ENCODE data around the gene SDHD. TPM values are rescaled to one million over a fixed set of nuclear protein-coding genes. Genes with fewer than 3 reads are reported as not detected.

Gene SDHD
- total RNA-seq, 4 donors from 2014 or later = 102 to 120 (median 113) TPM

GRCh38 chr11:112127056-112127455, 40.4 kb downstream of the SDHD start:
- H3K4me3 ChIP-seq = no peak overlapping the region
- H3K27me3 ChIP-seq = no peaks in the 10 kb centered on the region
- WGBS, 2 donors (ENCODE audit: low coverage in 1 of 2) = 85 to 100% methylated on average over 2 of the region's 2 CpGs
- no peak overlapping the region for H3K27ac ChIP-seq
- peaks cover 0 to 12% (median 6%) of the 10 kb centered on the region in 3 donors for H3K4me1 ChIP-seq
- no peaks in the 10 kb centered on the region for H3K9me3 ChIP-seq
- H3K36me3 ChIP-seq = no peaks in the 10 kb centered on the region
- TF ChIP-seq POLR2A (IDR thresholded peaks at IDR 0.05) = no peak
- TF ChIP-seq CTCF (IDR thresholded peaks at IDR 0.05) = no peak
- TF ChIP-seq EP300 (IDR thresholded peaks at IDR 0.05) = no peak
- TF ChIP-seq POLR2AphosphoS5 (IDR thresholded peaks at IDR 0.05) = no peak
- no peak for ATAC-seq

- H3K4me1 ChIP-seq = peaks cover 0 to 12% (median 6%) of the 10 kb centered on the region in 3 donors
- H3K36me3 ChIP-seq = no peaks in the 10 kb centered on the region
- H3K4me3 ChIP-seq = no peak overlapping the region
- no peak for TF ChIP-seq CTCF (IDR thresholded peaks at IDR 0.05)
- no peak for TF ChIP-seq EP300 (IDR thresholded peaks at IDR 0.05)
- no peak for TF ChIP-seq POLR2AphosphoS5 (IDR thresholded peaks at IDR 0.05)
- TF ChIP-seq POLR2A (IDR thresholded peaks at IDR 0.05) = no peak
- no peaks in the 10 kb centered on the region for H3K27me3 ChIP-seq
- H3K27ac ChIP-seq = peak overlapping the region in 2 of 4 donors; percentile 2 to 41
- WGBS, 2 donors (ENCODE audit: low coverage in 1 of 2) = 46% methylated on average over 3 of the region's 3 CpGs
- peak; percentile 60 for ATAC-seq
- H3K9me3 ChIP-seq = no peaks in the 10 kb centered on the region
These were observed 41.9 kb downstream of the SDHD start for GRCh38 chr11:112128483-112129121.

- peak; percentile 58 for ATAC-seq
- Histone ChIP-seq H3K27me3 (no peaks in the 10 kb centered on the region), H3K27ac (no peak overlapping the region), H3K4me1 (peaks cover 0 to 12% (median 6%) of the 10 kb centered on the region in 3 donors), H3K9me3 (no peaks in the 10 kb centered on the region), H3K36me3 (no peaks in the 10 kb centered on the region), H3K4me3 (no peak overlapping the region)
- TF ChIP-seq CTCF (IDR thresholded peaks at IDR 0.05) (no peak), EP300 (IDR thresholded peaks at IDR 0.05) (no peak), POLR2A (IDR thresholded peaks at IDR 0.05) (no peak), POLR2AphosphoS5 (IDR thresholded peaks at IDR 0.05) (no peak)
- 91% methylated on average over 5 of the region's 5 CpGs; no CpG with 5 or more reads in 1 of the 2 donors for WGBS, 2 donors (ENCODE audit: low coverage in 1 of 2)
These were observed 43.0 kb downstream of the SDHD start for GRCh38 chr11:112129656-112130055.

GRCh38 chr11:112132737-112133136, 46.1 kb downstream of the SDHD start:
- Histone ChIP-seq H3K27me3 (no peaks in the 10 kb centered on the region), H3K36me3 (no peaks in the 10 kb centered on the region), H3K9me3 (no peaks in the 10 kb centered on the region), H3K27ac (no peak overlapping the region), H3K4me3 (no peak overlapping the region), H3K4me1 (peaks cover 0 to 12% (median 6%) of the 10 kb centered on the region in 3 donors)
- no peak for ATAC-seq
- TF ChIP-seq EP300 (IDR thresholded peaks at IDR 0.05) = no peak
- TF ChIP-seq CTCF (IDR thresholded peaks at IDR 0.05) = no peak
- no peak for TF ChIP-seq POLR2A (IDR thresholded peaks at IDR 0.05)
- no peak for TF ChIP-seq POLR2AphosphoS5 (IDR thresholded peaks at IDR 0.05)
- 66% methylated on average over 2 of the region's 2 CpGs; no CpG with 5 or more reads in 1 of the 2 donors for WGBS, 2 donors (ENCODE audit: low coverage in 1 of 2)

GRCh38 chr11:112134473-112134872, 47.8 kb downstream of the SDHD start:
- Histone ChIP-seq H3K27me3 (no peaks in the 10 kb centered on the region), H3K4me3 (no peak overlapping the region), H3K36me3 (no peaks in the 10 kb centered on the region), H3K27ac (no peak overlapping the region), H3K4me1 (no peaks in the 10 kb centered on the region), H3K9me3 (no peaks in the 10 kb centered on the region)
- TF ChIP-seq POLR2A (IDR thresholded peaks at IDR 0.05) = no peak
- no peak for TF ChIP-seq EP300 (IDR thresholded peaks at IDR 0.05)
- TF ChIP-seq CTCF (IDR thresholded peaks at IDR 0.05) = no peak
- TF ChIP-seq POLR2AphosphoS5 (IDR thresholded peaks at IDR 0.05) = no peak
- ATAC-seq = no peak
- WGBS, 2 donors (ENCODE audit: low coverage in 1 of 2) = 74 to 84% methylated on average over 3 of the region's 4 CpGs

Data from gastroesophageal sphincter (tissue), 4 donors.